Mammary epithelial cell (primary cell): ENCODE measurements around the gene STK39.

ENCODE experiments used
- EZH2 ChIP-seq: IDR thresholded peaks from 2 replicates; pipeline ENCODE4 v1.6.1; 2012; ENCODE audit warnings: low read length, inconsistent platforms, borderline replicate concordance
- TF ChIP-seq, protein P1 (sequence below), 2 donors: IDR thresholded peaks in 1 of 2; conservative IDR thresholded peaks in 1 of 2; 2 replicates each; pipeline ENCODE4 v1.5.1; 2011 to 2012; ENCODE audit warnings: inconsistent platforms in 2 of 2, low read length in 2 of 2, mild to moderate bottlenecking in 2 of 2, control low read depth in 1 of 2, low read depth in 1 of 2; ENCODE audit not compliant: insufficient read depth in 1 of 2; ENCODE audit errors: extremely low read depth in 1 of 2

DNA sequence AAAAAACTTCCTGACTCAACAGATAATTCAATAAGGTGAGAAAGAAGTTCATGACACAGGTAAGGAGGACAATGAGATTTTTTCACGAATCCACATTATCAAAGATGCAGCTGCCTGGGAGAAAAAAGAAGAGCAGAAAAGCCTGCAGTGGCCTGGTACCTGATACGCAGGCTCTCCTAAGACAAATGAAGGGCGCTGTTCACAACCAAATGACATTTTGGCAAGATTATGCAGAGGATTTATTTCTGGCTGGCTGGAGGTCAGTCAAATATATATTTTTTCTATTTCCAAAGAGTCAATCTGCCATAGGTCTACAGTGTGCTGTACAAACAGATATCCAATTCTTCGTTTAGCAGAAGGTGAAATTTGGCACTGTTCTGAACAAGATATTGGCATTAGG, 257.3 kb downstream of the STK39 start:
- TF ChIP-seq, protein P1, sequence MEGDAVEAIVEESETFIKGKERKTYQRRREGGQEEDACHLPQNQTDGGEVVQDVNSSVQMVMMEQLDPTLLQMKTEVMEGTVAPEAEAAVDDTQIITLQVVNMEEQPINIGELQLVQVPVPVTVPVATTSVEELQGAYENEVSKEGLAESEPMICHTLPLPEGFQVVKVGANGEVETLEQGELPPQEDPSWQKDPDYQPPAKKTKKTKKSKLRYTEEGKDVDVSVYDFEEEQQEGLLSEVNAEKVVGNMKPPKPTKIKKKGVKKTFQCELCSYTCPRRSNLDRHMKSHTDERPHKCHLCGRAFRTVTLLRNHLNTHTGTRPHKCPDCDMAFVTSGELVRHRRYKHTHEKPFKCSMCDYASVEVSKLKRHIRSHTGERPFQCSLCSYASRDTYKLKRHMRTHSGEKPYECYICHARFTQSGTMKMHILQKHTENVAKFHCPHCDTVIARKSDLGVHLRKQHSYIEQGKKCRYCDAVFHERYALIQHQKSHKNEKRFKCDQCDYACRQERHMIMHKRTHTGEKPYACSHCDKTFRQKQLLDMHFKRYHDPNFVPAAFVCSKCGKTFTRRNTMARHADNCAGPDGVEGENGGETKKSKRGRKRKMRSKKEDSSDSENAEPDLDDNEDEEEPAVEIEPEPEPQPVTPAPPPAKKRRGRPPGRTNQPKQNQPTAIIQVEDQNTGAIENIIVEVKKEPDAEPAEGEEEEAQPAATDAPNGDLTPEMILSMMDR (conservative IDR thresholded peaks at IDR 0.05 in 1 of 2, IDR thresholded peaks at IDR 0.05 in 1 of 2; ENCODE audit: extremely low read depth in 1 of 2, insufficient read depth in 1 of 2, low read depth in 1 of 2, low read length in 2 of 2): no peak
- TF ChIP-seq EZH2: no peak
